DOHH2 (cell line): ENCODE results near the gene ADCY3.

Source experiments
- H3F3A ChIP-seq: fragments of 200-600 bp; sonication (generic), shearing (Covaris generic); 2 replicates; pipeline ENCODE4 v1.6.0; 2016; ENCODE audit warnings: antibody characterized with exemption, mild to moderate bottlenecking; ENCODE audit not compliant: control insufficient read depth, insufficient read depth
- H3K27ac ChIP-seq: fragments of 200-600 bp; sonication (generic); 2 replicates; pipeline ENCODE4 v1.5.1; 2014; ENCODE audit warnings: low read depth, mild to moderate bottlenecking, low read length, moderate library complexity
- H3K27me3 ChIP-seq: fragments of 200-600 bp; sonication (generic); 2 replicates; pipeline ENCODE4 v1.6.1; 2014; ENCODE audit warnings: mild to moderate bottlenecking, low read length, mixed read lengths; ENCODE audit not compliant: control insufficient read depth
- H3K36me3 ChIP-seq: fragments of 200-600 bp; sonication (generic); 2 replicates; pipeline ENCODE4 v1.6.1; 2014; ENCODE audit warnings: mild to moderate bottlenecking, low read length, moderate library complexity, mixed read lengths; ENCODE audit not compliant: control insufficient read depth
- H3K4me1 ChIP-seq: fragments of 200-600 bp; sonication (generic); 2 replicates; pipeline ENCODE4 v1.6.1; 2014; ENCODE audit warnings: mild to moderate bottlenecking, low read length, mixed read lengths; ENCODE audit not compliant: control insufficient read depth
- H3K4me2 ChIP-seq: fragments of 200-600 bp; sonication (generic); 2 replicates; pipeline ENCODE4 v1.6.0; 2014; ENCODE audit warnings: mild to moderate bottlenecking, low read length, moderate library complexity
- H3K4me3 ChIP-seq: fragments of 200-600 bp; sonication (generic); 2 replicates; pipeline ENCODE4 v1.5.1; 2014; ENCODE audit warnings: mild to moderate bottlenecking, low read length, mixed read lengths
- H3K79me2 ChIP-seq: fragments of 200-600 bp; sonication (generic); 2 replicates; pipeline ENCODE4 v1.6.1; 2014; ENCODE audit warnings: mild to moderate bottlenecking, low read length, mixed read lengths; ENCODE audit not compliant: control insufficient read depth
- H3K9me2 ChIP-seq: fragments of 200-600 bp; sonication (generic); replicated peaks from 2 replicates; pipeline ENCODE4 v1.6.1; 2014; ENCODE audit warnings: mild to moderate bottlenecking, low read length, mixed read lengths; ENCODE audit not compliant: control insufficient read depth
- H3K9me3 ChIP-seq: fragments of 200-600 bp; sonication (generic); 2 replicates; pipeline ENCODE4 v1.6.1; 2014; ENCODE audit warnings: antibody characterized with exemption, low read length, mixed read lengths; ENCODE audit not compliant: control insufficient read depth, insufficient read depth
- H4K20me1 ChIP-seq: fragments of 200-600 bp; sonication (generic); 2 replicates; pipeline ENCODE4 v1.6.0; 2014; ENCODE audit warnings: low read depth, mild to moderate bottlenecking, antibody characterized with exemption, low read length, moderate library complexity; ENCODE audit not compliant: control insufficient read depth, insufficient read depth
- CTCF ChIP-seq: fragments of 200-600 bp; sonication (generic); IDR thresholded peaks from one replicate; pipeline ENCODE4 v1.5.1; 2014; ENCODE audit warnings: antibody characterized with exemption, mild to moderate bottlenecking, low read depth, low read length; ENCODE audit not compliant: poor library complexity, severe bottlenecking
- EZH2phosphoT487 ChIP-seq: fragments of 200-600 bp; sonication (generic); IDR thresholded peaks from 2 replicates; pipeline ENCODE4 v1.6.1; 2017; ENCODE audit warnings: borderline replicate concordance, mild to moderate bottlenecking, antibody characterized with exemption, low read length, moderate library complexity, mixed read lengths

The ADCY3 gene

GRCh38 chr2:24818721-24819167 is 101.3 kb downstream of the ADCY3 start:
- Histone ChIP-seq H4K20me1 (peaks cover 4% of the 10 kb centered on the region; the same call in 1 of the 2 replicates), H3K79me2 (peaks cover 11% of the 10 kb centered on the region), H3F3A (peaks cover 10% of the 10 kb centered on the region), H3K9me2 (no peaks in the 10 kb centered on the region), H3K4me1 (no peaks in the 10 kb centered on the region), H3K36me3 (peaks cover 97% of the 10 kb centered on the region), H3K4me3 (no peak overlapping the region), H3K9me3 (no peaks in the 10 kb centered on the region), H3K27ac (no peak overlapping the region), H3K4me2 (no peak overlapping the region), H3K27me3 (no peaks in the 10 kb centered on the region)
- TF ChIP-seq CTCF = no peak
- no peak for TF ChIP-seq EZH2phosphoT487

DNA sequence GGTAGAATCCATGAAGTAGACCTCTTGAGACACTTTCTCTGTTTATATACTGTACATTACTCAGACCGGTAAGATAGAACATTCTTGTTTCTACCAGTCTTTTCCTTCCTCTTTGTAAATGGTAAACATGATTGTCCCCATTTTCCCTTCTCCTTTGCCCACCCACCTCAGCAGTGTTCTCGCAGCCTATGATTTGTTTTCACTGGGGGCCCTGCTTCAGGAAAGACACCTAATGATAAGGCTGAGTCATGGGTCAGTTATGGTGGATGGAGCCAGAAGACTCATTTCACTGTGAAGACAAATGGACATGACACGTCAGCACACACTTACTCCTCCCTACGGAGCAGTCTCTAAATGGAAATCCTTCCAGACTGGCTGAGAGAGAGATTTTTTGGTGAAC is 103.2 kb downstream of the ADCY3 start:
- TF ChIP-seq CTCF (no peak), EZH2phosphoT487 (no peak)
- Histone ChIP-seq H3K27me3 (no peaks in the 10 kb centered on the region), H4K20me1 (peaks cover 6% of the 10 kb centered on the region; the same call in 1 of the 2 replicates), H3K4me3 (no peak overlapping the region), H3K9me3 (no peaks in the 10 kb centered on the region), H3K9me2 (no peaks in the 10 kb centered on the region), H3F3A (peaks cover 10% of the 10 kb centered on the region), H3K4me1 (no peaks in the 10 kb centered on the region), H3K27ac (no peak overlapping the region), H3K79me2 (peaks cover 29% of the 10 kb centered on the region), H3K36me3 (peaks cover 97% of the 10 kb centered on the region), H3K4me2 (no peak overlapping the region)

GRCh38 chr2:24816404-24816803 is 103.6 kb downstream of the ADCY3 start:
- no peaks in the 10 kb centered on the region for H3K9me2 ChIP-seq
- no peaks in the 10 kb centered on the region for H3K9me3 ChIP-seq
- H3K4me2 ChIP-seq = no peak overlapping the region
- peaks cover 6% of the 10 kb centered on the region; the same call in 1 of the 2 replicates for H4K20me1 ChIP-seq
- H3K79me2 ChIP-seq = peaks cover 33% of the 10 kb centered on the region
- H3K36me3 ChIP-seq = peaks cover 94% of the 10 kb centered on the region
- TF ChIP-seq EZH2phosphoT487 (no peak), CTCF (no peak)
- H3K4me1 ChIP-seq = no peaks in the 10 kb centered on the region
- H3K27me3 ChIP-seq = no peaks in the 10 kb centered on the region
- H3F3A ChIP-seq = peaks cover 10% of the 10 kb centered on the region
- no peak overlapping the region for H3K27ac ChIP-seq
- H3K4me3 ChIP-seq = no peak overlapping the region
